T-helper 2 cell treated with Interferon-gamma antibody and Interleukin-4, amounts not matched to agents 100 ng/mL and 5 ng/mL, for 36 hours (primary cell): ENCODE results near the gene LRBA. TPM values are rescaled to one million over a fixed set of nuclear protein-coding genes. Genes with fewer than 3 reads are reported as not detected.
"Not testable (repeated sequence)": the region's sequence is repeated elsewhere in the genome, so short reads cannot be mapped to it uniquely, and the experiment has no call there.

Experiments used
- intact Hi-C: fragments of 100-400 bp; cut with micrococcal nuclease; formaldehyde crosslinking; loops from one replicate; pipeline ENCODE4 v1.15.1; 2023
- total RNA-seq: library from RNA; stranded (reverse); gene quantifications from 2 replicates; pipeline ENCODE4 v1.2.3, GENCODE V29; 2022

LRBA gene
- total RNA-seq, 1 donor from 2014 or later: 42.4 TPM

DNA sequence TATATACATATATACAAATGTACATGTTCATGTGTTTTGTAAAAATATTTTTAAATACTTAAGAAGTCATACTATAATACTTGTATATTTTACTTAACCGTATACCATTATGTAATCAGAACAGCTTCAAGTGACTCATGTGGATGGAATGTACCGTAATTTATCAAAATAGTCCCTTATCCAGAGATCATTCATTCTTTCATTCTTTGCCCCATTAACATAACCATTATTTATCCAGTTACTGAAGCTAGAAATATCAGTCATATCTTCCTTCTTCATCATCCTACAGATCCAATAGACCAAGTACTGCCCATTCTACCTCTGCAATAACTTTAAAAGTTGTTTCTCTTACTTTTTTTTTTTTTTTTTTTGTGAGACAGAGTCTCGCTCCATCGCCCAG is 268.9 kb downstream of the LRBA start:
- intact Hi-C loops: no loop called here

DNA sequence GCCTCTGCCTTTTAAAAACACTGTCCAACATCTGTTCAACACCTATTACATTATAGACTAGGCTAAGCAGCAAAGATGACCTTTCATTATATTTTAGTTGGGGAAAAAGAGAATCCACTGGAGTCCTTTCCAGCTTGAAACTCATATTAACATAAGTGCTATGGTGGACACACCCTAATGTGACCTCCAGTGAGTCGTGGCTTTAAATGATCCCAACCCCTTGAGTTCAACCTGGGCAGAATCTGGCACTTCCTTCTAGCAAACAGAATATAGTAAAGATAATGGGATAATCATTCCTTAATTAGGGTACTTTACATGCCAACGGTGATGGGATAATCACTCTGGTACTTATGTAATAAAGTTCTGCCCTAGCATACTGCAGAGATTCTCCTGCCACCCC is 270.5 kb downstream of the LRBA start:
- intact Hi-C loops: no loop called here

- intact Hi-C loops: no loop called here
Observed at GRCh38 chr4:150743564-150744342, 271.3 kb downstream of the LRBA start.

DNA sequence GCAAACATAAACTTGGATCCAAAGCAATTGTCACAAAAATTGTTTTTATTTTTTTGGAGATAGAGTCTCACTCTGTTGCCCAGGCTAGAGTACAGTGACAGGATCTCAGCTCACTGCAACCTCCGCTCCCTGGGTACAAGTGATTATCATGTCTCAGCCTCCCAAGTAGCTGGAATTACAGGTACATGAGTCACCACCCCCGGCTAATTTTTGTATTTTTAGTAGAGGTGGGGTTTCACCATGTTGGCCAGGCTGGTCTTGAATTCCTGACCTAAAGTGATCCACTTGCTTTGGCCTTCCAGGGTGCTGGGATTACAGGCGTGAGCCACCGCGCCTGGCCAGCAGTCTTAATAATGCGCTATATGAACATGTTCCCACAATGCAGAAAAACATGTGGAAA is 272.2 kb downstream of the LRBA start:
- intact Hi-C loops: not testable (repeated sequence)

GRCh38 chr4:150739591-150739990 is 275.5 kb downstream of the LRBA start:
- intact Hi-C loops: no loop called here

DNA sequence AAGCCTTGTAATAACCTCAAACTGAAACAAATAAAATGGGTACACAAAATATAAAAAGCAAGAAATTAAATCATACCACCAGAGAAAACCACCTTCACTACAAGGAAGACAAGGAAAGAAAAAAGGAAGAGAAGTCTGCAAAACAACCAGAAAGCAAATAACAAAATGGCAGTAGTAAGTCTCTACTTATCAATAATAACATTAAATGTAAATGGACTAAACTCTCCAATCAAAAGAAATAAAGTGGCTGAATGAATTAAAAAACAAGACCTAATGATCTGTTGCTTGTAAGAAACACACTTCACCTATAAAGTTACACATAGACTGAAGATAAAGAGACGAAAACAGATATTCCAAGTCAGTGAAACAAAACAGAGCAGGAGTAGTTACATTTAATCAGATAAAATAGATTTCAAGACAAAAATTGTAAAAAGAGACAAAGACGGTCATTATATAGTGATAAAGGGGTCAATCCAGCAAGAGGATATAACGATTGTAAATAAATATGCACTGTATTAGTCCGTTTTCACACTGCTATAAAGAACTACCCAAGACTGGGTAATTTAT is 289.0 kb downstream of the LRBA start:
- intact Hi-C loops: no loop called here

GRCh38 chr4:150723727-150724411 is 291.2 kb downstream of the LRBA start:
- intact Hi-C loops: no loop called here

DNA sequence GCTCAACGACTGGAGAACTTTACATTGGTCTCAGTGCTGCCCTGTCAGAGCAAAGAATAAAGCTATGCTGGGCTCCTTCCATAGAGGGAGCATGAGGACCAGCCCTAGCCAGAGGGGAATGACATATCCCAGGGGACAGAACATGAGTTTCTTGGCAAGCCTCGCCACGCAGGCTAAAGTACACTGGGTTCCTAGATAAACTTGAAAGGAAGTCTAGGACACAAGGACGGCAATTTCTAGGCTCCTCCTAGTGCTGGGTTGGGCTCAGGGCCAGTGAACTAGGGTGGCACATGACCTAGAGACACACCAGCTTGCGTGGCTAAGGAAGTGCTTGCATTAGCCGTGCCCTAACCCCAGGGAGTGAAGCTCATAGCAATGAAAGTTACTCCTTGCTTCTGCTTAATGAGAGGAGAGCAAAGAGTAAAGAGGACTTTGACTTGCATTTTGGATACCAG is 292.1 kb downstream of the LRBA start:
- intact Hi-C loops: no loop called here

DNA sequence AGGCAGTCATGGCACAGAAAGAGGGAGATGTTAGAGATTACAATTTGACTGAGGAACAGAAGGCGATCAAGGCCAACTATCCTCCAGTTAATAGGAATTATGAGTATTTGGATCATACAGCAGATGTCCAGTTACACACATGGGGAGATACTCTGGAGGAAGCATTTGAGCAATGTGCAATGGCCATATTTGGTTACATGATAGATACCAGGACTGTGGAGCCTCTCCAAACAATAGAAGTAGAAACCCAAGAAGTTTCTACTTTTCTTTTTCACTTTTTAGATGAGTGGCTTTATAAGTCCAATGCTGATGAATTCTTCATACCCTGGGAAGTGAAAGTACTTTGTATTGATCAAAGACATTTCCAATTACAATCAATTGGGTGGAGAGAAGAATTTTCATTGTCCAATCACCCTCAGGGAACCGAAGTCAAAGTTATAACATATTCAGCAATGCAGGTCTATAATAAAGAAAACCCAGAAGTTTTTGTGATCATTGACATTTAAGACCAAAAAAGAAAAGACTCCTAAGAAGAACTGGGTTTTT is 294.0 kb downstream of the LRBA start:
- intact Hi-C loops: no loop called here

GRCh38 chr4:150717952-150718351 is 297.1 kb downstream of the LRBA start:
- intact Hi-C loops: no loop called here

GRCh38 chr4:150714462-150715438 is 300.3 kb downstream of the LRBA start:
- intact Hi-C loops: no loop called here

GRCh38 chr4:150713251-150713650 is 301.8 kb downstream of the LRBA start:
- intact Hi-C loops: no loop called here

- intact Hi-C loops: no loop called here
Observed at GRCh38 chr4:150710770-150711375, 304.2 kb downstream of the LRBA start.

- intact Hi-C loops: no loop called here
Observed at GRCh38 chr4:150708004-150708403, 307.1 kb downstream of the LRBA start.

GRCh38 chr4:150699599-150699998 is 315.5 kb downstream of the LRBA start:
- intact Hi-C loops: no loop called here

DNA sequence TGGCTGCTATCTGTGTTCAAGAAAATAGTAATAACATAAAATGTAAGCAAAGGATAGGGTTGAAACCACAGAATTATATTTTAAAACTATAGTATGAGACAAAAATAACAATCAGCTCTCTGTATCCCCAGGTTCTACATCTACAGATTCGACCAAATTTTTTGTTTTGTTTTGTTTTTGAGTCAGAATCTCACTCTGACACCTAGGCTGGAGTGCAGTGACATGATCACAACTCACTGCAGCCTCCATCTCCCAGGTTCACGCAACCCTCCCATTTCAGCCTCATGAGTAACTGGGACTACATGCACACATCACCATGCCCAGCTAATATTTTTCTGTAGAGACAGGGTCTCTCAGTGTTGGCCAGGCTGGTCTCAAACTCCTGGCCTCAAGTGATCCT is 319.9 kb downstream of the LRBA start:
- intact Hi-C loops: no loop called here

- intact Hi-C loops: no loop called here
Observed at GRCh38 chr4:150694438-150694837, 320.6 kb downstream of the LRBA start.

DNA sequence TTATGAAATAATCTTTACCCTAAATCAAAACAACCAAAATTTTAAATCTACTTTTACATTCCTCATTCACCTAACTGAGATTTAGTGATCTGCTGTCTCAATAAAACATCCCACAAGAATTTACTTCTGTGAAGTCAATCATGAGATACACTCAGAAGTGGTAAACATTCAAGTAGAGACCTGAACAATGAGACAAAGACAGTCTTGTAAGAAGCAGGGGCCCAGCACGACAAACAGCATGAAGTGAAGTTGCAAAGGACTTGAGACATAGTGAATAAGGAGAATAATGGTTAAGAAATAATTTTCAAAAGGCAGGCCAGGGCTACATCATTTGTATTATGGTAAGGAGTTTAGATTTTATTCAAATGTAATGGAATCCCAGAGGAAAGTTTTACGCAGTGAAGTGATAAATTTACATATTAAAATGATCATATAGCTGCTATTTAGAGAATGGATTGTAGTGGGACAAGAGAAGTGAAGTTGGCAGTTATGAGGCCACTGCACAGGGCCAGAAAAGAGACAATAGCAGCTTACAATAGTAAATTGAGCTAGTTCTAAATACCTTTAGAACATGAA is 331.2 kb downstream of the LRBA start:
- intact Hi-C loops: no loop called here

DNA sequence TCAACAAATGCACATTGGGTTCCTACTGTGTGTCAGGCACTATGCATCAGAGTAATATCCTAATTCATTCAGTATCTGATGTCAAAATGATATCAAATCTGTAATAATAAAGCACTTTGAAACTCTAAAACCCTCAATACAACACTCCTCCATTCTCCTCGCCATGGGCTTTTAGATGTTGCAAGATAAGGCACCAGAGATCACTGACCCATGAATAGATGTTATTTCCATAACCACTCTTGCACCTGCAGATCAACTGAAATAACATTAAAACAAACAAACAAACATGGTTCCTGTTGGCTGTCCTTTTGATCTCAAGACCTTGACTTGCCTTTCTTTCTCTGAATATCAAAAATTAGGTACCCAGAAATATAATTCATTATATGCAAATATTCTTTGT is 333.0 kb downstream of the LRBA start:
- intact Hi-C loops: no loop called here

DNA sequence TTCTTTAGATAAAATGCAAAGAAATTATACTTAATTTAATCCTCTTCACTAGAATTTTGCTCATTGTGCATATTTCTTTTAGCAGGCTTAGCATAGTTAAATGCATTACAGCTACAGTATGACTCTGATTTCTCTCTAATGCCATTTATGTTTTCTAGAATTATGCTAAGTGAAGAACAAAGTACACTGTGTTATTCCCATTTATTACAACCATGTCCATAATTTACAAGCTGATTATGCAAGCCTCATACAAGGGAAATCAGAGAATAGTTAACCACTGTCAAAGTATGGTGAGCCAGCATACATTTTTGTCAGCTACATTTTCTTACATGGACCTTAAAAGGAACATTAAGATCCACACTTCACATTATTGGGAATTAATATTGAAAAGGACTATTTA is 334.0 kb downstream of the LRBA start:
- intact Hi-C loops: no loop called here
